Brain pericyte (primary cell): ENCODE data around the gene OSBPL1A.
"Not testable (repeated sequence)": the region's sequence is repeated elsewhere in the genome, so short reads cannot be mapped to it uniquely, and the experiment has no call there.

Source experiments
- DNase-seq: peaks from one replicate; pipeline ENCODE4 v3.0.0-alpha.2; 2012; ENCODE audit warnings: low read depth, low spot score

OSBPL1A gene

GRCh38 chr18:24397131-24397693 is 412 bp downstream of the OSBPL1A start:
- DNase-seq, result peak; percentile 32

GRCh38 chr18:24396082-24396633 is 1.5 kb downstream of the OSBPL1A start:
- no peak for DNase-seq

- no peak for DNase-seq
These were observed 2.4 kb downstream of the OSBPL1A start for GRCh38 chr18:24395049-24395795.

GRCh38 chr18:24388957-24389356 is 8.7 kb downstream of the OSBPL1A start:
- DNase-seq, result no peak

- DNase-seq, result no peak
These were observed 10.9 kb downstream of the OSBPL1A start for GRCh38 chr18:24386681-24387080.

- DNase-seq, result no peak
These were observed 16.5 kb downstream of the OSBPL1A start for GRCh38 chr18:24381126-24381525.

GRCh38 chr18:24380163-24380747 is 17.4 kb downstream of the OSBPL1A start:
- no peak for DNase-seq

- DNase-seq, result no peak
These were observed 19.0 kb downstream of the OSBPL1A start for GRCh38 chr18:24378598-24378997.

- not testable (repeated sequence) for DNase-seq
These were observed 21.1 kb downstream of the OSBPL1A start for GRCh38 chr18:24376531-24376930.

- DNase-seq, result no peak
These were observed 24.3 kb downstream of the OSBPL1A start for GRCh38 chr18:24373328-24373727.

GRCh38 chr18:24372279-24372872 is 25.2 kb downstream of the OSBPL1A start:
- DNase-seq, result no peak

- DNase-seq, result no peak
These were observed 27.5 kb downstream of the OSBPL1A start for GRCh38 chr18:24370120-24370519.

- no peak for DNase-seq
These were observed 28.2 kb downstream of the OSBPL1A start for GRCh38 chr18:24369426-24369825.

GRCh38 chr18:24368749-24369148 is 28.9 kb downstream of the OSBPL1A start:
- DNase-seq, result no peak

GRCh38 chr18:24366328-24366727 is 31.3 kb downstream of the OSBPL1A start:
- no peak for DNase-seq

GRCh38 chr18:24364177-24364576 is 33.4 kb downstream of the OSBPL1A start:
- no peak for DNase-seq

GRCh38 chr18:24362757-24363156 is 34.9 kb downstream of the OSBPL1A start:
- DNase-seq, result no peak

- DNase-seq, result not testable (repeated sequence)
These were observed 37.7 kb downstream of the OSBPL1A start for GRCh38 chr18:24359787-24360530.

GRCh38 chr18:24354278-24354677 is 43.3 kb downstream of the OSBPL1A start:
- DNase-seq, result no peak

GRCh38 chr18:24346254-24346653 is 51.4 kb downstream of the OSBPL1A start:
- no peak for DNase-seq

- DNase-seq, result no peak
These were observed 53.1 kb downstream of the OSBPL1A start for GRCh38 chr18:24344509-24344908.

- DNase-seq, result no peak
These were observed 55.3 kb downstream of the OSBPL1A start for GRCh38 chr18:24342347-24342746.
